HEK293 (cell line): ENCODE data around the gene SUFU.
A peak's percentile ranks its signal among the peaks of the same experiment; 100 is the strongest.

Experiments used
- CTCF ChIA-PET: fragments of 350-600 bp; formaldehyde crosslinking; extraction: SDS; loops from one replicate; lab custom pipeline; 2021; ENCODE audit warnings: antibody characterized with exemption; lab: Yijun Ruan, JAX
- POLR2A ChIA-PET: fragments of 300-600 bp; formaldehyde crosslinking; extraction: SDS; loops from one replicate; lab custom pipeline; 2020; ENCODE audit warnings: antibody characterized with exemption, inconsistent platforms; lab: Yijun Ruan, JAX
- H3K27ac ChIP-seq: fragments of 200-500 bp; sonication (Bioruptor generic); 2 replicates; pipeline ENCODE4 v1.5.1; 2014; ENCODE audit warnings: low read depth, low read length, control low read depth, inconsistent platforms; ENCODE audit errors: extremely low read depth
- H3K36me3 ChIP-seq, 2 experiments: fragments of 200-500 bp in 1 of 2; sonication (Bioruptor generic) in 1 of 2; 1 replicate in 1 of 2; 2 replicates in 1 of 2; pipeline ENCODE4 v1.5.1; 2014 to 2017; ENCODE audit warnings: inconsistent platforms in 2 of 2, low read length in 2 of 2; ENCODE audit not compliant: control insufficient read depth in 2 of 2, insufficient read depth in 1 of 2
- H3K4me1 ChIP-seq: fragments of 200-500 bp; sonication (Bioruptor generic); 2 replicates; pipeline ENCODE4 v1.5.1; 2014; ENCODE audit warnings: mild to moderate bottlenecking, low read length, inconsistent platforms; ENCODE audit not compliant: control insufficient read depth, insufficient read depth
- H3K4me3 ChIP-seq: 2 replicates; pipeline ENCODE4 v1.5.1; 2011; ENCODE audit warnings: low read depth, mild to moderate bottlenecking, control low read depth, low read length, moderate library complexity
- H3K9me3 ChIP-seq: fragments of 200-500 bp; sonication (Bioruptor generic); 2 replicates; pipeline ENCODE4 v1.5.1; 2014; ENCODE audit warnings: low read depth, low read length, inconsistent platforms; ENCODE audit not compliant: control insufficient read depth, insufficient read depth
- EGR2 ChIP-seq: fragments of 450-650 bp; formaldehyde crosslinking; IDR thresholded peaks from 2 replicates; pipeline ENCODE4 v1.5.1; 2016; ENCODE audit warnings: low read depth, missing biosample characterization, missing genetic modification characterization
- HOXD13 ChIP-seq: sonication (generic); formaldehyde crosslinking; IDR thresholded peaks from 2 replicates; pipeline ENCODE4 v1.8.0; 2022; ENCODE audit warnings: missing genetic modification reagents, borderline replicate concordance
- MYNN ChIP-seq: fragments of 450-650 bp; formaldehyde crosslinking; IDR thresholded peaks from 2 replicates; pipeline ENCODE4 v1.5.1; 2016; ENCODE audit warnings: missing biosample characterization, missing genetic modification characterization, borderline replicate concordance
- MZF1 ChIP-seq: fragments of 450-650 bp; formaldehyde crosslinking; IDR thresholded peaks from 2 replicates; pipeline ENCODE4 v1.5.1; 2017; ENCODE audit warnings: missing biosample characterization, missing genetic modification characterization, borderline replicate concordance
- SCRT2 ChIP-seq: fragments of 450-650 bp; formaldehyde crosslinking; IDR thresholded peaks from 2 replicates; pipeline ENCODE4 v1.5.1; 2016; ENCODE audit warnings: missing biosample characterization, missing genetic modification characterization
- YY2 ChIP-seq: fragments of 450-650 bp; formaldehyde crosslinking; IDR thresholded peaks from 2 replicates; pipeline ENCODE4 v1.5.1; 2016; ENCODE audit warnings: missing biosample characterization, missing genetic modification characterization
- ZBTB20 ChIP-seq: fragments of 450-650 bp; formaldehyde crosslinking; IDR thresholded peaks from 2 replicates; pipeline ENCODE4 v1.5.1; 2016; ENCODE audit warnings: missing biosample characterization, missing genetic modification characterization
- ZBTB8A ChIP-seq: fragments of 450-650 bp; formaldehyde crosslinking; IDR thresholded peaks from 2 replicates; pipeline ENCODE4 v1.5.1; 2016; ENCODE audit warnings: missing biosample characterization, missing genetic modification characterization
- ZEB2 ChIP-seq: fragments of 450-650 bp; formaldehyde crosslinking; IDR thresholded peaks from 2 replicates; pipeline ENCODE4 v1.5.1; 2016; ENCODE audit warnings: missing biosample characterization, missing genetic modification characterization
- ZNF132 ChIP-seq: fragments of 450-650 bp; formaldehyde crosslinking; IDR thresholded peaks from 2 replicates; pipeline ENCODE4 v1.5.1; 2017; ENCODE audit warnings: missing biosample characterization, missing genetic modification characterization, borderline replicate concordance
- ZNF140 ChIP-seq: fragments of 450-650 bp; formaldehyde crosslinking; IDR thresholded peaks from 2 replicates; pipeline ENCODE4 v1.5.1; 2016; ENCODE audit warnings: missing biosample characterization, missing genetic modification characterization
- ZNF16 ChIP-seq: fragments of 450-650 bp; formaldehyde crosslinking; IDR thresholded peaks from 2 replicates; pipeline ENCODE4 v1.5.1; 2016; ENCODE audit warnings: low read depth, missing biosample characterization, missing genetic modification characterization
- ZNF174 ChIP-seq: fragments of 450-650 bp; formaldehyde crosslinking; IDR thresholded peaks from 2 replicates; pipeline ENCODE4 v1.5.0; 2017; ENCODE audit warnings: missing biosample characterization, mild to moderate bottlenecking, missing genetic modification characterization
- ZNF221 ChIP-seq: fragments of 450-650 bp; formaldehyde crosslinking; IDR thresholded peaks from 2 replicates; pipeline ENCODE4 v1.5.1; 2017; ENCODE audit warnings: missing biosample characterization, missing genetic modification characterization, borderline replicate concordance
- ZNF350 ChIP-seq: fragments of 450-650 bp; formaldehyde crosslinking; IDR thresholded peaks from 2 replicates; pipeline ENCODE4 v1.5.0; 2017; ENCODE audit warnings: missing biosample characterization, mild to moderate bottlenecking, missing genetic modification characterization
- ZNF426 ChIP-seq: fragments of 450-650 bp; formaldehyde crosslinking; IDR thresholded peaks from 2 replicates; pipeline ENCODE4 v1.5.1; 2017; ENCODE audit warnings: missing biosample characterization, missing genetic modification characterization, mild to moderate bottlenecking, inconsistent platforms, moderate library complexity
- ZNF701 ChIP-seq: fragments of 450-650 bp; formaldehyde crosslinking; IDR thresholded peaks from 2 replicates; pipeline ENCODE4 v1.5.1; 2016; ENCODE audit warnings: missing biosample characterization, missing genetic modification characterization
- ZNF747 ChIP-seq: fragments of 450-650 bp; formaldehyde crosslinking; IDR thresholded peaks from 2 replicates; pipeline ENCODE4 v1.5.1; 2016; ENCODE audit warnings: missing biosample characterization, missing genetic modification characterization
- TF ChIP-seq, protein P1 (sequence below): fragments of 450-650 bp; formaldehyde crosslinking; IDR thresholded peaks from 2 replicates; pipeline ENCODE4 v1.5.1; 2016; ENCODE audit warnings: missing biosample characterization, missing genetic modification characterization, borderline replicate concordance
- TF ChIP-seq, protein P2 (sequence below): fragments of 450-650 bp; formaldehyde crosslinking; IDR thresholded peaks from 2 replicates; pipeline ENCODE4 v1.5.1; 2016; ENCODE audit warnings: missing biosample characterization, missing genetic modification characterization
- TF ChIP-seq, protein P3 (sequence below): fragments of 450-650 bp; formaldehyde crosslinking; IDR thresholded peaks from 2 replicates; pipeline ENCODE4 v1.5.1; 2016; ENCODE audit warnings: missing biosample characterization, missing genetic modification characterization

The SUFU gene

DNA sequence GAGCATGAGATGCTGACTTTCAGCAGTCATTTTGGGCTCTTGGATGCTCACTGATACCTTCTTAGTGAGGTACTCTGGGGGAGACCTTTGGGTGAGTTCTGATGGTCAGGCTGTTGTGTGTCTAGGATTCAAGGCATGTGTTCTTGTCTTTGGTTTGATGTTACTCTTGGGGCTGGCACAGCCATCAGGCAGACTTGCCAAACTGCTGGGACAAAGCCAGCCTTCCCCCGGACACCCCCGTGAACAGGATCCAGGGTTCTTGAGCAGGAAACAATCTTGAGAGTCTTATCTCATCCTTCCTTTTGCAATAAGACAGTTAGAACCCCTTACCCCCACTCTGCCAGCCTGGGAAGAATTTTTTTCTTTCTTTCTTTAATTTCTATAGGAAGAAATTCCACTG lies 42.2 kb downstream of the SUFU start (continued):
- TF ChIP-seq ZEB2 (tag by site-specific recombination), result no peak
- TF ChIP-seq, protein P1, sequence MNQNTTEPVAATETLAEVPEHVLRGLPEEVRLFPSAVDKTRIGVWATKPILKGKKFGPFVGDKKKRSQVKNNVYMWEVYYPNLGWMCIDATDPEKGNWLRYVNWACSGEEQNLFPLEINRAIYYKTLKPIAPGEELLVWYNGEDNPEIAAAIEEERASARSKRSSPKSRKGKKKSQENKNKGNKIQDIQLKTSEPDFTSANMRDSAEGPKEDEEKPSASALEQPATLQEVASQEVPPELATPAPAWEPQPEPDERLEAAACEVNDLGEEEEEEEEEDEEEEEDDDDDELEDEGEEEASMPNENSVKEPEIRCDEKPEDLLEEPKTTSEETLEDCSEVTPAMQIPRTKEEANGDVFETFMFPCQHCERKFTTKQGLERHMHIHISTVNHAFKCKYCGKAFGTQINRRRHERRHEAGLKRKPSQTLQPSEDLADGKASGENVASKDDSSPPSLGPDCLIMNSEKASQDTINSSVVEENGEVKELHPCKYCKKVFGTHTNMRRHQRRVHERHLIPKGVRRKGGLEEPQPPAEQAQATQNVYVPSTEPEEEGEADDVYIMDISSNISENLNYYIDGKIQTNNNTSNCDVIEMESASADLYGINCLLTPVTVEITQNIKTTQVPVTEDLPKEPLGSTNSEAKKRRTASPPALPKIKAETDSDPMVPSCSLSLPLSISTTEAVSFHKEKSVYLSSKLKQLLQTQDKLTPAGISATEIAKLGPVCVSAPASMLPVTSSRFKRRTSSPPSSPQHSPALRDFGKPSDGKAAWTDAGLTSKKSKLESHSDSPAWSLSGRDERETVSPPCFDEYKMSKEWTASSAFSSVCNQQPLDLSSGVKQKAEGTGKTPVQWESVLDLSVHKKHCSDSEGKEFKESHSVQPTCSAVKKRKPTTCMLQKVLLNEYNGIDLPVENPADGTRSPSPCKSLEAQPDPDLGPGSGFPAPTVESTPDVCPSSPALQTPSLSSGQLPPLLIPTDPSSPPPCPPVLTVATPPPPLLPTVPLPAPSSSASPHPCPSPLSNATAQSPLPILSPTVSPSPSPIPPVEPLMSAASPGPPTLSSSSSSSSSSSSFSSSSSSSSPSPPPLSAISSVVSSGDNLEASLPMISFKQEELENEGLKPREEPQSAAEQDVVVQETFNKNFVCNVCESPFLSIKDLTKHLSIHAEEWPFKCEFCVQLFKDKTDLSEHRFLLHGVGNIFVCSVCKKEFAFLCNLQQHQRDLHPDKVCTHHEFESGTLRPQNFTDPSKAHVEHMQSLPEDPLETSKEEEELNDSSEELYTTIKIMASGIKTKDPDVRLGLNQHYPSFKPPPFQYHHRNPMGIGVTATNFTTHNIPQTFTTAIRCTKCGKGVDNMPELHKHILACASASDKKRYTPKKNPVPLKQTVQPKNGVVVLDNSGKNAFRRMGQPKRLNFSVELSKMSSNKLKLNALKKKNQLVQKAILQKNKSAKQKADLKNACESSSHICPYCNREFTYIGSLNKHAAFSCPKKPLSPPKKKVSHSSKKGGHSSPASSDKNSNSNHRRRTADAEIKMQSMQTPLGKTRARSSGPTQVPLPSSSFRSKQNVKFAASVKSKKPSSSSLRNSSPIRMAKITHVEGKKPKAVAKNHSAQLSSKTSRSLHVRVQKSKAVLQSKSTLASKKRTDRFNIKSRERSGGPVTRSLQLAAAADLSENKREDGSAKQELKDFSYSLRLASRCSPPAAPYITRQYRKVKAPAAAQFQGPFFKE (tag by site-specific recombination), result no peak
- TF ChIP-seq, protein P2, sequence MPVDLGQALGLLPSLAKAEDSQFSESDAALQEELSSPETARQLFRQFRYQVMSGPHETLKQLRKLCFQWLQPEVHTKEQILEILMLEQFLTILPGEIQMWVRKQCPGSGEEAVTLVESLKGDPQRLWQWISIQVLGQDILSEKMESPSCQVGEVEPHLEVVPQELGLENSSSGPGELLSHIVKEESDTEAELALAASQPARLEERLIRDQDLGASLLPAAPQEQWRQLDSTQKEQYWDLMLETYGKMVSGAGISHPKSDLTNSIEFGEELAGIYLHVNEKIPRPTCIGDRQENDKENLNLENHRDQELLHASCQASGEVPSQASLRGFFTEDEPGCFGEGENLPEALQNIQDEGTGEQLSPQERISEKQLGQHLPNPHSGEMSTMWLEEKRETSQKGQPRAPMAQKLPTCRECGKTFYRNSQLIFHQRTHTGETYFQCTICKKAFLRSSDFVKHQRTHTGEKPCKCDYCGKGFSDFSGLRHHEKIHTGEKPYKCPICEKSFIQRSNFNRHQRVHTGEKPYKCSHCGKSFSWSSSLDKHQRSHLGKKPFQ (tag by site-specific recombination), result no peak
- no peak for TF ChIP-seq ZNF701 (tag by site-specific recombination)

DNA sequence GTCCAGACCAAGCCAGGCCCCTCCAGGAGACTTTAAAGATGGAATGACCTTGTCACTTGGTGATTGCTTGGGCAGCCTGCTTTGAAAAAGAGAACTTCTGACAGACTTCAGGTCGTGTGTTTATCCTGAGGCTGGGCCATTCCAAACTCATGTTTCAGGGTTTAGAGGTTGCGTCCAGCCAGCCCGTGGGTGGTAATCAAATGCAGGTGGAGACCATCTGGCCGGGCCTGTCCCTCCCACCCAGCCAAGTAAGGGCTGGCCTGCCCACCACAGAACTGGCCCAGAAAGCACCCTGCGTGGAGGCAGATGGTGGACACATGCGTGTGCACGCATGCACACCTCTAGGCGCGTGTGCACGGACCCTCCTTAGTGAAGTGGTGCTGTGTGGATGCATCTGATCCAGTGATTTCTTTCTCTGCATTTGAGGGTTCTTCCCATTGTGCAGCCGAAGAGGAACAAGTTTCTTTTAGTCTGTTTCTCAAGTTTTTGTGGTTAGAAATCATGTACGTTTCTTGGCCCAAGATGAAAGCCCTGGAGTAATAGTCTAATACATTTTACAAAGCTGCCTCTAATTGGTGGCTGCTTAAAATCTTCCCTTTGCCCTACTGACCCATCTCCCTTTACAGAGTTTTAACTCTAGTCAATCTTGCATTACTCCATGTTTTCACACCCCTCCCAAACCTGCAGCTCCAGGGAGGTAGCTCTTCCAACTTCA lies 43.0 kb downstream of the SUFU start:
- no peak overlapping the region for H3K4me3 ChIP-seq
- POLR2A ChIA-PET, result no interaction called here
- CTCF ChIA-PET, result no interaction called here
- peaks cover 9 to 22% of the 10 kb centered on the region in 2 experiments; a peak in 2 of 3 replicates for H3K36me3 ChIP-seq
- TF ChIP-seq EGR2 (tag by site-specific recombination) (0 out of 2 replicates have a peak, but pooled peaks have one; percentile 11), MZF1 (tag by site-specific recombination) (no peak)
- no peaks in the 10 kb centered on the region for H3K4me1 ChIP-seq
- no peak overlapping the region for H3K27ac ChIP-seq
- H3K9me3 ChIP-seq, result no peaks in the 10 kb centered on the region

DNA sequence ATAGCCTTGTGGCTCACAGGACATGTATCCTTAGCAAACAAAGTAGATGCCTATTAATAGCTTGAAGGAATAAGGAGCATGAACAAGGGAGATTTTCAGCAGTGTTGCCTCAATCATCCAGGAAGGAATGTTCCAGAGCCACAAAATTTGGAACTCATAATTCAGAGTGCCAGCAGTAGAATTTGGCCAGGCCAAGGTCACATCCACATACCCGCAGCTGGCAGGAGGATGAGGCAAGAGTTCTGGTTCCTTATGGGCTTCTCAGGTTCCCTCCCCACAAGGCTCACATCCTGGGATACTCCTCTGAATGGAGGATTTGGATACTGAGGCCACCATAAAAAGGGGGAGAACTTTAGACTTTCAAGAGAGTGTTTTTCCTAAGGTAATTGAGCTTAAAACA lies 45.8 kb downstream of the SUFU start:
- POLR2A ChIA-PET, result no interaction called here

DNA sequence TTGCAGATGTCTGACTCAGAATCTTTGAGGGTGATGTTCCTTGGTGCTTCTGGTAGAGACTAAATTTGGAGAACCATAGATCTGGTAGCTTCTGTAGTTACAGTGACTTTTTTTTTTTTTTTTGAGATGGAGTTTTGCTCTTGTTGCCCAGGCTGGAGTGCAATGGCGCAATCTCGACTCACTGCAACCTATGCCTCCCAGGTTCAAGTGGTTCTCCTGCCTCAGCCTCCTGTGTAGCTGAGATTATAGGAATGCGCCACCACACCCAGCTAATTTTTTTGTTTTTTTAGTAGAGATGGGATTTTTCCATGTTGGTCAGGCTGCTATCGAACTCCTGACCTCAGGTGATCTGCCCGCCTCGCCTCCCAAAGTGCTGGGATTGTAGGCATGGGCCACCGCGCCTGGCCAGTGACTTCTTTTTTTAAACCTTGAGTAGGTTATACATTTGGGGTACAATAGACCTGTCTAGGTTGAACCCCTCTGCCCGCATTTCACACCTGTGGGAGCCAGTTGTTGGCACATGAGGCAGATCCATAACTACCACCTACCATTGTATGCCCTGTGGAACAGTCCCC lies 47.0 kb downstream of the SUFU start:
- CTCF ChIA-PET, result interaction anchor here (0.7 kb wide), 1 partner anchor 39 kb away, joined by 3 read pairs; no protein-coding TSS in a partner anchor
- TF ChIP-seq, protein P3, sequence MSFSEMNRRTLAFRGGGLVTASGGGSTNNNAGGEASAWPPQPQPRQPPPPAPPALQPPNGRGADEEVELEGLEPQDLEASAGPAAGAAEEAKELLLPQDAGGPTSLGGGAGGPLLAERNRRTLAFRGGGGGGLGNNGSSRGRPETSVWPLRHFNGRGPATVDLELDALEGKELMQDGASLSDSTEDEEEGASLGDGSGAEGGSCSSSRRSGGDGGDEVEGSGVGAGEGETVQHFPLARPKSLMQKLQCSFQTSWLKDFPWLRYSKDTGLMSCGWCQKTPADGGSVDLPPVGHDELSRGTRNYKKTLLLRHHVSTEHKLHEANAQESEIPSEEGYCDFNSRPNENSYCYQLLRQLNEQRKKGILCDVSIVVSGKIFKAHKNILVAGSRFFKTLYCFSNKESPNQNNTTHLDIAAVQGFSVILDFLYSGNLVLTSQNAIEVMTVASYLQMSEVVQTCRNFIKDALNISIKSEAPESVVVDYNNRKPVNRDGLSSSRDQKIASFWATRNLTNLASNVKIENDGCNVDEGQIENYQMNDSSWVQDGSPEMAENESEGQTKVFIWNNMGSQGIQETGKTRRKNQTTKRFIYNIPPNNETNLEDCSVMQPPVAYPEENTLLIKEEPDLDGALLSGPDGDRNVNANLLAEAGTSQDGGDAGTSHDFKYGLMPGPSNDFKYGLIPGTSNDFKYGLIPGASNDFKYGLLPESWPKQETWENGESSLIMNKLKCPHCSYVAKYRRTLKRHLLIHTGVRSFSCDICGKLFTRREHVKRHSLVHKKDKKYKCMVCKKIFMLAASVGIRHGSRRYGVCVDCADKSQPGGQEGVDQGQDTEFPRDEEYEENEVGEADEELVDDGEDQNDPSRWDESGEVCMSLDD, result no peak
- TF ChIP-seq ZBTB8A (tag by site-specific recombination) (no peak), SCRT2 (no peak), ZNF221 (tag by site-specific recombination) (no peak), MZF1 (tag by site-specific recombination) (no peak), ZNF16 (tag by site-specific recombination) (no peak), ZNF132 (no peak), ZNF174 (tag by site-specific recombination) (no peak), MYNN (tag by site-specific recombination) (no peak), ZNF350 (no peak), ZBTB20 (no peak), YY2 (tag by site-specific recombination) (no peak)

More for the DNA sequence above, 45.8 kb downstream of the SUFU start:
- Histone ChIP-seq H3K9me3 (no peaks in the 10 kb centered on the region), H3K27ac (no peak overlapping the region), H3K36me3 (peaks cover 14 to 31% of the 10 kb centered on the region in 2 experiments; a peak in 2 of 3 replicates), H3K4me1 (no peaks in the 10 kb centered on the region), H3K4me3 (no peak overlapping the region)
- no peak for TF ChIP-seq HOXD13 (CRISPR knock-in tag)
- TF ChIP-seq ZNF426 (tag by site-specific recombination), result no peak
- TF ChIP-seq ZNF747 (tag by site-specific recombination), result no peak
- no peak for TF ChIP-seq ZNF140 (tag by site-specific recombination)
- CTCF ChIA-PET, result no interaction called here

More for the DNA sequence above, 47.0 kb downstream of the SUFU start:
- no peaks in the 10 kb centered on the region for H3K9me3 ChIP-seq
- no peaks in the 10 kb centered on the region for H3K4me1 ChIP-seq
- POLR2A ChIA-PET, result no interaction called here
- no peak overlapping the region for H3K4me3 ChIP-seq
- H3K27ac ChIP-seq, result no peak overlapping the region
- H3K36me3 ChIP-seq, result peaks cover 14 to 31% of the 10 kb centered on the region in 2 experiments; a peak in 2 of 3 replicates
